ENCODE results near the gene PHF20. TPM values are rescaled to one million over a fixed set of nuclear protein-coding genes. Genes with fewer than 3 reads are reported as not detected.

The PHF20 gene
- total and polyA plus RNA-seq, 2 of the 13 experiments (the other 11 are each of a cell fraction or from before 2014, with no cell fraction given): 22.8 to 34.1 TPM

- TF ChIP-seq CCAR2 (optimal IDR thresholded peaks at IDR 0.05; ENCODE audit: low read depth, low read length) (no peak), POLR2A (IDR thresholded peaks at IDR 0.05; ENCODE audit: insufficient read depth in 1 of 2, low read depth in 2 of 2, low read length in 2 of 2) (peak; percentile 78 to 95), ZNF414 (CRISPR knock-in tag; IDR thresholded peaks at IDR 0.05) (no peak), NKX3-1 (CRISPR knock-in tag; IDR thresholded peaks at IDR 0.05) (no peak), FLYWCH1 (CRISPR knock-in tag; IDR thresholded peaks at IDR 0.05) (no peak), ZNF3 (CRISPR knock-in tag; IDR thresholded peaks at IDR 0.05) (no peak), CENPBD1 (CRISPR knock-in tag; IDR thresholded peaks at IDR 0.05; ENCODE audit: borderline replicate concordance, low read depth) (no peak), FOXC1 (CRISPR knock-in tag; IDR thresholded peaks at IDR 0.05; ENCODE audit: borderline replicate concordance) (no peak), U2AF2 (IDR thresholded peaks at IDR 0.05; ENCODE audit: low read depth, low read length) (no peak), ZNF607 (CRISPR knock-in tag; IDR thresholded peaks at IDR 0.05; ENCODE audit: borderline replicate concordance) (no peak), ZNF552 (CRISPR knock-in tag; IDR thresholded peaks at IDR 0.05; ENCODE audit: borderline replicate concordance) (no peak), NFATC3 (CRISPR knock-in tag; IDR thresholded peaks at IDR 0.05) (no peak), PCBP1 (IDR thresholded peaks at IDR 0.05; ENCODE audit: borderline replicate concordance, low read depth, low read length) (no peak), CHD2 (IDR thresholded peaks at IDR 0.05; ENCODE audit: low read depth, low read length) (no peak), MTA1 (CRISPR knock-in tag; IDR thresholded peaks at IDR 0.05; ENCODE audit: borderline replicate concordance) (no peak), ZBTB42 (CRISPR knock-in tag; IDR thresholded peaks at IDR 0.05) (no peak), GABPA (IDR thresholded peaks at IDR 0.05; ENCODE audit: low read depth, low read length) (no peak), GABPA (CRISPR knock-in tag; IDR thresholded peaks at IDR 0.05; ENCODE audit: low read depth) (no peak), BCL6 (CRISPR knock-in tag; IDR thresholded peaks at IDR 0.05) (peak; percentile 21; the same call in 1 of the 2 replicates), SP2 (CRISPR knock-in tag; IDR thresholded peaks at IDR 0.05) (no peak), ERF (CRISPR knock-in tag; IDR thresholded peaks at IDR 0.05) (peak; percentile 72; the same call in 1 of the 2 replicates), RAD21 (CRISPR knock-in tag; IDR thresholded peaks at IDR 0.05) (no peak), TFE3 (CRISPR knock-in tag; IDR thresholded peaks at IDR 0.05) (peak; percentile 51; the same call in 1 of the 2 replicates), KDM5B (CRISPR knock-in tag; IDR thresholded peaks at IDR 0.05; ENCODE audit: borderline replicate concordance) (no peak), TEF (CRISPR knock-in tag; IDR thresholded peaks at IDR 0.05) (no peak), SNAPC2 (CRISPR knock-in tag; IDR thresholded peaks at IDR 0.05) (peak; percentile 51; the same call in 1 of the 2 replicates), SMAD3 (CRISPR knock-in tag; IDR thresholded peaks at IDR 0.05) (no peak), ZNF605 (CRISPR knock-in tag; IDR thresholded peaks at IDR 0.05) (no peak)
These were observed 2.8 kb upstream of the PHF20 start (continued) for GRCh38 chr20:35768731-35769664.
